Panc1 (cell line): ENCODE measurements around the gene ZNF500. TPM values are rescaled to one million over a fixed set of nuclear protein-coding genes. Genes with fewer than 3 reads are reported as not detected.

ENCODE experiments used
- ATAC-seq: fragments of 200-7000 bp; cut with Tn5 transposase; 2 replicates; pipeline ENCODE4 v1.9.1; 2020; ENCODE audit warnings: mild to moderate bottlenecking, moderate library complexity
- BruUV-seq: library from RNA; stranded (reverse); fragments of 400-500 nt; replicated peaks from 2 replicates; lab custom pipeline; 2021; lab: Mats Ljungman, UMichigan
- CTCF ChIA-PET: fragments of 300-600 bp; sonication (Branson Sonifier 250); formaldehyde crosslinking; loops from one replicate; lab custom pipeline; 2022; ENCODE audit warnings: antibody characterized with exemption; lab: Charles Lee
- POLR2A ChIA-PET: fragments of 300-600 bp; sonication (Branson Sonifier 250); formaldehyde crosslinking; loops from one replicate; lab custom pipeline; 2022; ENCODE audit warnings: antibody characterized with exemption; lab: Charles Lee
- DNase-seq: peaks from one replicate; pipeline ENCODE4 v3.0.0-alpha.2; 2010; ENCODE audit warnings: low read depth, low spot score
- H3K27ac ChIP-seq: 2 replicates; pipeline ENCODE4 v1.5.1; 2011; ENCODE audit warnings: mild to moderate bottlenecking, low read length, inconsistent platforms
- H3K27me3 ChIP-seq: fragments of 200-500 bp; sonication (Bioruptor generic); 2 replicates; pipeline ENCODE4 v1.6.0; 2014; ENCODE audit warnings: low read length, inconsistent platforms; ENCODE audit not compliant: control insufficient read depth, insufficient read depth
- H3K36me3 ChIP-seq: fragments of 200-500 bp; sonication (Bioruptor generic); 2 replicates; pipeline ENCODE4 v1.5.1; 2014; ENCODE audit warnings: inconsistent platforms, mild to moderate bottlenecking, low read length, moderate library complexity; ENCODE audit not compliant: control insufficient read depth, insufficient read depth
- H3K4me1 ChIP-seq: 2 replicates; pipeline ENCODE4 v1.5.1; 2011; ENCODE audit warnings: inconsistent platforms, mild to moderate bottlenecking, low read length, moderate library complexity; ENCODE audit not compliant: control insufficient read depth, insufficient read depth
- H3K4me3 ChIP-seq, 2 experiments: 2 replicates each; pipeline ENCODE4 v1.5.1; 2011 to 2012; ENCODE audit warnings: low read depth in 2 of 2, low read length in 2 of 2, mild to moderate bottlenecking in 2 of 2, inconsistent platforms in 1 of 2, moderate library complexity in 1 of 2
- H3K9me3 ChIP-seq: fragments of 200-500 bp; sonication (Bioruptor generic); 2 replicates; pipeline ENCODE4 v1.5.1; 2014; ENCODE audit warnings: low read depth, mild to moderate bottlenecking, inconsistent platforms, low read length, moderate library complexity; ENCODE audit not compliant: control insufficient read depth, insufficient read depth
- POLR2AphosphoS5 ChIP-seq: IDR thresholded peaks from 2 replicates; pipeline ENCODE4 v1.6.1; 2012; ENCODE audit warnings: mild to moderate bottlenecking, low read depth, low read length, moderate library complexity
- SIN3A ChIP-seq: IDR thresholded peaks from 2 replicates; pipeline ENCODE4 v1.6.1; 2012; ENCODE audit warnings: low read depth, mild to moderate bottlenecking, low read length, moderate library complexity, borderline replicate concordance; ENCODE audit not compliant: insufficient read depth
- TCF7L2 ChIP-seq: IDR thresholded peaks from 2 replicates; pipeline ENCODE4 v1.6.1; 2011; ENCODE audit warnings: mild to moderate bottlenecking, low read depth, low read length, inconsistent platforms
- in situ Hi-C: cut with HindIII; loops from 2 replicates; pipeline ENCODE4 v1.10.0; 2016; ENCODE audit warnings: low sequenced_read_pairs, low pct_unique_long_range_greater_than_20kb
- intact Hi-C: fragments of 100-400 bp; cut with micrococcal nuclease; formaldehyde crosslinking; loops from one replicate; pipeline ENCODE4 v1.10.0; 2022; ENCODE audit not compliant: unreplicated experiment
- total RNA-seq: library from RNA; stranded (reverse); gene quantifications from one replicate; pipeline ENCODE4 v1.2.1, GENCODE V29; 2021; ENCODE audit not compliant: unreplicated experiment
- TF ChIP-seq, protein P1 (sequence below): fragments of 450-650 bp; IDR thresholded peaks from 2 replicates; pipeline ENCODE4 v1.5.1; 2017; ENCODE audit warnings: mild to moderate bottlenecking
- TF ChIP-seq, protein P2 (sequence below), 2 experiments: IDR thresholded peaks; 2 replicates each; pipeline ENCODE4 v1.6.1; 2011 to 2012; ENCODE audit warnings: low read depth in 2 of 2, control low read depth in 1 of 2, low read length in 1 of 2, mild to moderate bottlenecking in 1 of 2, moderate library complexity in 1 of 2; ENCODE audit not compliant: insufficient read depth in 1 of 2

Gene ZNF500
- total RNA-seq, 1 experiment from 2014 or later = 25.8 TPM

DNA sequence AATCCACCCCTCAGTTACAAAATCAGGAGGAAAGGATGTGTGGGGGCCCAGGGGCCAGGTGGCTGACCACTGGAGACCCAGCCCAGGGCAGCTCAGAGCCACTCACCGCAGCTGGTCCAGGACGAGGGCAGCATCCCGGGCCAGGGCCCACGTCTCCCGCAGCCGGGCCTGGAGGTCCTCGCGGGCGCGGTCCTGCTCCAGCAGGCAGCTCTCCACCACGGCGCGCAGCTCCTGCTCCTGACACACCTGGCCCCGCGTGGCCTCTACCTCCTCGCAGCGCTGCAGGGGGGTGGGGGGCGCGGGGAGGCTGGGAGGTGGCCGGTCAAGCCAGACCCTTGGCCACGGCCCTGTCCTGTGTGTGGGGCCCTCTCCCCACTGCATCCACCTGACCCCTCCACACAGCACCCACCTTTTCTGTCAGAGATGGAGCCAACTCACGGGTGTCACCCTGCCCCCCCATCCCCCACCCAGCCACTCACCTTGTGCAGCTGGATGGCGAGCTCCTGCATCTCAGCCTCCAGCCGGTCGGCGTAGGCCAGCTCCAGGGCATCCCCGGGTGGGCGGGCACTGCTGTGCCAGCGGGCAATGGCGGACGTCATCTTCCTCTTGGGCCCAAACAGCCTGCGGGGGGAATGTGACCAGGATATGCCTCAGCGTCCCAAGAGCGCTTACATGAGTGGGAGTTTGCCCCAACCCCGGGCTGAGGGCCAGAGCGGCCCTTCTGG lies 68.5 kb downstream of the ZNF500 start:
- Histone ChIP-seq H3K36me3 (no peaks in the 10 kb centered on the region; the same call in none of the 2 replicates), H3K4me1 (peaks cover 31% of the 10 kb centered on the region), H3K9me3 (no peaks in the 10 kb centered on the region), H3K27ac (no peak overlapping the region), H3K27me3 (no peaks in the 10 kb centered on the region), H3K4me3 (no peak overlapping the region)
- CTCF ChIA-PET = no interaction called here
- DNase-seq = no peak
- in situ Hi-C loops (no loop called here), intact Hi-C loops (no loop called here)
- no TSS peak for BruUV-seq
- no peak for ATAC-seq
- TF ChIP-seq TCF7L2 (no peak), POLR2AphosphoS5 (no peak), SIN3A (no peak)
- TF ChIP-seq, protein P1, sequence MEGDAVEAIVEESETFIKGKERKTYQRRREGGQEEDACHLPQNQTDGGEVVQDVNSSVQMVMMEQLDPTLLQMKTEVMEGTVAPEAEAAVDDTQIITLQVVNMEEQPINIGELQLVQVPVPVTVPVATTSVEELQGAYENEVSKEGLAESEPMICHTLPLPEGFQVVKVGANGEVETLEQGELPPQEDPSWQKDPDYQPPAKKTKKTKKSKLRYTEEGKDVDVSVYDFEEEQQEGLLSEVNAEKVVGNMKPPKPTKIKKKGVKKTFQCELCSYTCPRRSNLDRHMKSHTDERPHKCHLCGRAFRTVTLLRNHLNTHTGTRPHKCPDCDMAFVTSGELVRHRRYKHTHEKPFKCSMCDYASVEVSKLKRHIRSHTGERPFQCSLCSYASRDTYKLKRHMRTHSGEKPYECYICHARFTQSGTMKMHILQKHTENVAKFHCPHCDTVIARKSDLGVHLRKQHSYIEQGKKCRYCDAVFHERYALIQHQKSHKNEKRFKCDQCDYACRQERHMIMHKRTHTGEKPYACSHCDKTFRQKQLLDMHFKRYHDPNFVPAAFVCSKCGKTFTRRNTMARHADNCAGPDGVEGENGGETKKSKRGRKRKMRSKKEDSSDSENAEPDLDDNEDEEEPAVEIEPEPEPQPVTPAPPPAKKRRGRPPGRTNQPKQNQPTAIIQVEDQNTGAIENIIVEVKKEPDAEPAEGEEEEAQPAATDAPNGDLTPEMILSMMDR = no peak
- TF ChIP-seq, protein P2, sequence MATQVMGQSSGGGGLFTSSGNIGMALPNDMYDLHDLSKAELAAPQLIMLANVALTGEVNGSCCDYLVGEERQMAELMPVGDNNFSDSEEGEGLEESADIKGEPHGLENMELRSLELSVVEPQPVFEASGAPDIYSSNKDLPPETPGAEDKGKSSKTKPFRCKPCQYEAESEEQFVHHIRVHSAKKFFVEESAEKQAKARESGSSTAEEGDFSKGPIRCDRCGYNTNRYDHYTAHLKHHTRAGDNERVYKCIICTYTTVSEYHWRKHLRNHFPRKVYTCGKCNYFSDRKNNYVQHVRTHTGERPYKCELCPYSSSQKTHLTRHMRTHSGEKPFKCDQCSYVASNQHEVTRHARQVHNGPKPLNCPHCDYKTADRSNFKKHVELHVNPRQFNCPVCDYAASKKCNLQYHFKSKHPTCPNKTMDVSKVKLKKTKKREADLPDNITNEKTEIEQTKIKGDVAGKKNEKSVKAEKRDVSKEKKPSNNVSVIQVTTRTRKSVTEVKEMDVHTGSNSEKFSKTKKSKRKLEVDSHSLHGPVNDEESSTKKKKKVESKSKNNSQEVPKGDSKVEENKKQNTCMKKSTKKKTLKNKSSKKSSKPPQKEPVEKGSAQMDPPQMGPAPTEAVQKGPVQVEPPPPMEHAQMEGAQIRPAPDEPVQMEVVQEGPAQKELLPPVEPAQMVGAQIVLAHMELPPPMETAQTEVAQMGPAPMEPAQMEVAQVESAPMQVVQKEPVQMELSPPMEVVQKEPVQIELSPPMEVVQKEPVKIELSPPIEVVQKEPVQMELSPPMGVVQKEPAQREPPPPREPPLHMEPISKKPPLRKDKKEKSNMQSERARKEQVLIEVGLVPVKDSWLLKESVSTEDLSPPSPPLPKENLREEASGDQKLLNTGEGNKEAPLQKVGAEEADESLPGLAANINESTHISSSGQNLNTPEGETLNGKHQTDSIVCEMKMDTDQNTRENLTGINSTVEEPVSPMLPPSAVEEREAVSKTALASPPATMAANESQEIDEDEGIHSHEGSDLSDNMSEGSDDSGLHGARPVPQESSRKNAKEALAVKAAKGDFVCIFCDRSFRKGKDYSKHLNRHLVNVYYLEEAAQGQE (IDR thresholded peaks at IDR 0.05; ENCODE audit: insufficient read depth in 1 of 2, low read depth in 2 of 2, low read length in 1 of 2) = no peak
- POLR2A ChIA-PET = no interaction called here

Other genes starting within 250 kb of the ZNF500 start
- 26.8 TPM for gene CDIP1, start 228.4 kb downstream of the ZNF500 start, total RNA-seq
- 0.15 TPM for gene C16orf96, start 210.8 kb downstream of the ZNF500 start, total RNA-seq
- gene UBALD1, start 152.3 kb downstream of the ZNF500 start, total RNA-seq = 29.9 TPM
- gene MGRN1, start 142.3 kb downstream of the ZNF500 start, total RNA-seq = 59.7 TPM
- 42.9 TPM for gene NUDT16L1, start 73.6 kb downstream of the ZNF500 start, total RNA-seq
- gene ANKS3, start 32.9 kb downstream of the ZNF500 start, total RNA-seq = 26.6 TPM
- 2.3 TPM for gene DNAAF8, start 32.6 kb downstream of the ZNF500 start, total RNA-seq
- gene SEPTIN12, start 21.2 kb upstream of the ZNF500 start, total RNA-seq = not detected
- not detected for gene SMIM22, start 28.2 kb upstream of the ZNF500 start, total RNA-seq
- 31.9 TPM for gene ROGDI, start 35.5 kb upstream of the ZNF500 start, total RNA-seq
- 111 TPM for gene GLYR1, start 80.1 kb upstream of the ZNF500 start, total RNA-seq
- 63.1 TPM for gene UBN1, start 80.3 kb upstream of the ZNF500 start, total RNA-seq
- 89.4 TPM for gene PPL, start 170.0 kb upstream of the ZNF500 start, total RNA-seq
- 0.26 TPM for gene SEC14L5, start 191.2 kb upstream of the ZNF500 start, total RNA-seq